HEK293 (cell line): ENCODE results near the gene COTL1.

ENCODE experiments used
- CTCF ChIA-PET: fragments of 350-600 bp; formaldehyde crosslinking; extraction: SDS; loops from one replicate; lab custom pipeline; 2021; ENCODE audit warnings: antibody characterized with exemption; lab: Yijun Ruan, JAX
- POLR2A ChIA-PET: fragments of 300-600 bp; formaldehyde crosslinking; extraction: SDS; loops from one replicate; lab custom pipeline; 2020; ENCODE audit warnings: antibody characterized with exemption, inconsistent platforms; lab: Yijun Ruan, JAX
- H3K27ac ChIP-seq: fragments of 200-500 bp; sonication (Bioruptor generic); 2 replicates; pipeline ENCODE4 v1.5.1; 2014; ENCODE audit warnings: low read depth, low read length, control low read depth, inconsistent platforms; ENCODE audit errors: extremely low read depth
- H3K36me3 ChIP-seq, 2 experiments: fragments of 200-500 bp in 1 of 2; sonication (Bioruptor generic) in 1 of 2; 1 replicate in 1 of 2; 2 replicates in 1 of 2; pipeline ENCODE4 v1.5.1; 2014 to 2017; ENCODE audit warnings: inconsistent platforms in 2 of 2, low read length in 2 of 2; ENCODE audit not compliant: control insufficient read depth in 2 of 2, insufficient read depth in 1 of 2
- H3K4me1 ChIP-seq: fragments of 200-500 bp; sonication (Bioruptor generic); 2 replicates; pipeline ENCODE4 v1.5.1; 2014; ENCODE audit warnings: mild to moderate bottlenecking, low read length, inconsistent platforms; ENCODE audit not compliant: control insufficient read depth, insufficient read depth
- H3K4me3 ChIP-seq: 2 replicates; pipeline ENCODE4 v1.5.1; 2011; ENCODE audit warnings: low read depth, mild to moderate bottlenecking, control low read depth, low read length, moderate library complexity
- H3K9me3 ChIP-seq: fragments of 200-500 bp; sonication (Bioruptor generic); 2 replicates; pipeline ENCODE4 v1.5.1; 2014; ENCODE audit warnings: low read depth, low read length, inconsistent platforms; ENCODE audit not compliant: control insufficient read depth, insufficient read depth
- GFI1B ChIP-seq: fragments of 450-650 bp; formaldehyde crosslinking; IDR thresholded peaks from 2 replicates; pipeline ENCODE4 v1.5.1; 2016; ENCODE audit warnings: missing biosample characterization, missing genetic modification characterization
- KLF7 ChIP-seq: fragments of 450-650 bp; formaldehyde crosslinking; IDR thresholded peaks from 2 replicates; pipeline ENCODE4 v1.5.1; 2016; ENCODE audit warnings: missing biosample characterization, missing genetic modification characterization, borderline replicate concordance
- PBX3 ChIP-seq: sonication (generic); formaldehyde crosslinking; IDR thresholded peaks from 2 replicates; pipeline ENCODE4 v1.8.1; 2022; ENCODE audit warnings: mild to moderate bottlenecking, moderate library complexity, missing genetic modification reagents
- PRDM6 ChIP-seq: fragments of 450-650 bp; formaldehyde crosslinking; IDR thresholded peaks from 2 replicates; pipeline ENCODE4 v1.5.1; 2017; ENCODE audit warnings: missing biosample characterization, missing genetic modification characterization
- RBAK ChIP-seq: fragments of 450-650 bp; formaldehyde crosslinking; IDR thresholded peaks from 2 replicates; pipeline ENCODE4 v1.5.1; 2016; ENCODE audit warnings: missing biosample characterization, missing genetic modification characterization
- ZBTB26 ChIP-seq: fragments of 450-650 bp; formaldehyde crosslinking; optimal IDR thresholded peaks from 2 replicates; pipeline ENCODE3; 2016; ENCODE audit warnings: missing biosample characterization, mild to moderate bottlenecking, missing genetic modification characterization
- ZBTB6 ChIP-seq: fragments of 450-650 bp; formaldehyde crosslinking; IDR thresholded peaks from 2 replicates; pipeline ENCODE4 v1.5.1; 2017; ENCODE audit warnings: missing biosample characterization, missing genetic modification characterization
- ZNF211 ChIP-seq: fragments of 450-650 bp; formaldehyde crosslinking; IDR thresholded peaks from 2 replicates; pipeline ENCODE4 v1.5.1; 2016; ENCODE audit warnings: low read depth, missing biosample characterization, missing genetic modification characterization
- ZNF214 ChIP-seq: fragments of 450-650 bp; formaldehyde crosslinking; IDR thresholded peaks from 2 replicates; pipeline ENCODE4 v1.5.1; 2017; ENCODE audit warnings: missing biosample characterization, mild to moderate bottlenecking, missing genetic modification characterization, borderline replicate concordance
- ZNF274 ChIP-seq, 2 experiments: fragments of 200-500 bp in 1 of 2; fragments of 450-650 bp in 1 of 2; sonication (Bioruptor generic) in 1 of 2; formaldehyde crosslinking in 1 of 2; IDR thresholded peaks; 2 replicates each; pipeline versions ENCODE4 v1.5.1 to v1.6.1; 2014 to 2016; ENCODE audit warnings: borderline replicate concordance in 1 of 2, inconsistent platforms in 1 of 2, low read length in 1 of 2, missing biosample characterization in 1 of 2, missing genetic modification characterization in 1 of 2
- ZNF280D ChIP-seq: fragments of 450-650 bp; formaldehyde crosslinking; IDR thresholded peaks from 2 replicates; pipeline ENCODE4 v1.5.1; 2016; ENCODE audit warnings: missing biosample characterization, missing genetic modification characterization
- ZNF302 ChIP-seq: fragments of 450-650 bp; formaldehyde crosslinking; IDR thresholded peaks from 2 replicates; pipeline ENCODE4 v1.5.1; 2016; ENCODE audit warnings: missing biosample characterization, missing genetic modification characterization, low read depth
- ZNF501 ChIP-seq: fragments of 450-650 bp; formaldehyde crosslinking; IDR thresholded peaks from 2 replicates; pipeline ENCODE4 v1.5.1; 2016; ENCODE audit warnings: missing biosample characterization, missing genetic modification characterization
- ZNF530 ChIP-seq: fragments of 450-650 bp; formaldehyde crosslinking; IDR thresholded peaks from 2 replicates; pipeline ENCODE4 v1.5.1; 2016; ENCODE audit warnings: low read depth, missing biosample characterization, missing genetic modification characterization
- ZNF629 ChIP-seq: fragments of 450-650 bp; formaldehyde crosslinking; IDR thresholded peaks from 2 replicates; pipeline ENCODE4 v1.5.1; 2017; ENCODE audit warnings: missing biosample characterization, missing genetic modification characterization
- ZNF654 ChIP-seq: fragments of 450-650 bp; formaldehyde crosslinking; IDR thresholded peaks from 2 replicates; pipeline ENCODE4 v1.5.1; 2016; ENCODE audit warnings: low read depth, missing biosample characterization, missing genetic modification characterization
- ZNF658 ChIP-seq: fragments of 450-650 bp; formaldehyde crosslinking; IDR thresholded peaks from 2 replicates; pipeline ENCODE4; 2016; ENCODE audit warnings: missing biosample characterization, missing genetic modification characterization
- ZNF677 ChIP-seq: fragments of 450-650 bp; IDR thresholded peaks from 2 replicates; pipeline ENCODE4 v1.5.0; 2018; ENCODE audit warnings: missing biosample characterization, mild to moderate bottlenecking, missing genetic modification characterization, moderate library complexity
- ZNF692 ChIP-seq: fragments of 450-650 bp; formaldehyde crosslinking; IDR thresholded peaks from 2 replicates; pipeline ENCODE4 v1.5.1; 2016; ENCODE audit warnings: missing biosample characterization, missing genetic modification characterization
- ZNF768 ChIP-seq: fragments of 450-650 bp; formaldehyde crosslinking; IDR thresholded peaks from 2 replicates; pipeline ENCODE4 v1.5.1; 2018; ENCODE audit warnings: missing biosample characterization, mild to moderate bottlenecking, missing genetic modification characterization
- ZSCAN4 ChIP-seq: fragments of 450-650 bp; formaldehyde crosslinking; IDR thresholded peaks from 2 replicates; pipeline ENCODE4 v1.5.1; 2017; ENCODE audit warnings: missing biosample characterization, missing genetic modification characterization

Gene COTL1

GRCh38 chr16:84610376-84610775, 7.5 kb downstream of the COTL1 start:
- Histone ChIP-seq H3K4me1 (no peaks in the 10 kb centered on the region), H3K36me3 (peaks cover 0 to 11% of the 10 kb centered on the region in 2 experiments; a peak in 1 of 3 replicates), H3K27ac (no peak overlapping the region), H3K9me3 (no peaks in the 10 kb centered on the region), H3K4me3 (no peak overlapping the region)
- ChIA-PET POLR2A (no interaction called here), CTCF (no interaction called here)
- no peak for TF ChIP-seq ZNF274 (IDR thresholded peaks at IDR 0.05; ENCODE audit: low read length)
- no peak for TF ChIP-seq ZNF274 (tag by site-specific recombination; IDR thresholded peaks at IDR 0.05; ENCODE audit: borderline replicate concordance)
- no peak for TF ChIP-seq ZNF658 (tag by site-specific recombination)
- TF ChIP-seq ZNF302 = no peak
- no peak for TF ChIP-seq ZNF677 (tag by site-specific recombination)
- TF ChIP-seq ZNF530 (tag by site-specific recombination) = no peak
- no peak for TF ChIP-seq ZNF501 (tag by site-specific recombination)
- no peak for TF ChIP-seq ZNF280D
- no peak for TF ChIP-seq KLF7 (tag by site-specific recombination)
- no peak for TF ChIP-seq RBAK (tag by site-specific recombination)
- no peak for TF ChIP-seq ZNF629 (tag by site-specific recombination)
- no peak for TF ChIP-seq ZNF768 (tag by site-specific recombination)
- no peak for TF ChIP-seq ZNF692
- TF ChIP-seq ZNF214 (tag by site-specific recombination) = no peak
- no peak for TF ChIP-seq ZSCAN4 (tag by site-specific recombination)
- TF ChIP-seq GFI1B (tag by site-specific recombination) = no peak
- no peak for TF ChIP-seq ZBTB26 (tag by site-specific recombination)
- no peak for TF ChIP-seq ZNF211 (tag by site-specific recombination)
- TF ChIP-seq ZNF654 (tag by site-specific recombination) = no peak

- Histone ChIP-seq H3K27ac (no peak overlapping the region), H3K4me1 (no peaks in the 10 kb centered on the region), H3K9me3 (no peaks in the 10 kb centered on the region), H3K36me3 (peaks cover 0 to 4% of the 10 kb centered on the region in 2 experiments; a peak in 1 of 3 replicates), H3K4me3 (no peak overlapping the region)
- CTCF ChIA-PET = no interaction called here
- POLR2A ChIA-PET = no interaction called here
- no peak for TF ChIP-seq PBX3 (CRISPR knock-in tag)
- no peak for TF ChIP-seq ZBTB6 (tag by site-specific recombination)
- TF ChIP-seq PRDM6 (tag by site-specific recombination) = no peak
Measured at GRCh38 chr16:84609563-84610177, 8.2 kb downstream of the COTL1 start.
